ENCODE data around the gene UBL5.
A peak's percentile ranks its signal among the peaks of the same experiment; 100 is the strongest.
"Not testable (repeated sequence)": the region's sequence is repeated elsewhere in the genome, so short reads cannot be mapped to it uniquely, and the experiment has no call there.

UBL5 gene

GRCh38 chr19:9808855-9809824 lies 18.6 kb upstream of the UBL5 start:
- FAIRE-seq = no peak
- no peak for DNase-seq (ENCODE audit: low spot score)

DNA sequence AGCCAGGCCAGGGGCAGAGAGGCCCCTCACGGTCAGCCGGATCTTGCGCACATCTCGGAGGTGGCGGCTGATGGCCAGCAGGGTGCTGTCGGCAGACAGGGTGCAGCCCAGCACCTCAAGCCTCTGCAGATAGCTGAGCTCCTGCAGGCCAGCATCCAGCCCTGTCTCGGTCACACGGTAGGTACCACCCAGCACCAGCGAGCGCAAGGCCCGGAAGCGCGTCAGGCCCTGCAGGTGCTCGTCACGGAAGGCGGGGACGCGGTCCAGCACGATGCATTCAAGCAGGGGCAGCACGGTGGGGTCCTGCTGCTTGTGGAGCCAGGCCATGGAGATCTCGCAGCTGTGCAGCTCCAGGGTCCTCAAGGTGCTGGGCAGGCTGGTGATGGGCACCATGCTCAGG lies 16.6 kb upstream of the UBL5 start:
- DNase-seq (ENCODE audit: low spot score) (no peak), FAIRE-seq (no peak)

DNA sequence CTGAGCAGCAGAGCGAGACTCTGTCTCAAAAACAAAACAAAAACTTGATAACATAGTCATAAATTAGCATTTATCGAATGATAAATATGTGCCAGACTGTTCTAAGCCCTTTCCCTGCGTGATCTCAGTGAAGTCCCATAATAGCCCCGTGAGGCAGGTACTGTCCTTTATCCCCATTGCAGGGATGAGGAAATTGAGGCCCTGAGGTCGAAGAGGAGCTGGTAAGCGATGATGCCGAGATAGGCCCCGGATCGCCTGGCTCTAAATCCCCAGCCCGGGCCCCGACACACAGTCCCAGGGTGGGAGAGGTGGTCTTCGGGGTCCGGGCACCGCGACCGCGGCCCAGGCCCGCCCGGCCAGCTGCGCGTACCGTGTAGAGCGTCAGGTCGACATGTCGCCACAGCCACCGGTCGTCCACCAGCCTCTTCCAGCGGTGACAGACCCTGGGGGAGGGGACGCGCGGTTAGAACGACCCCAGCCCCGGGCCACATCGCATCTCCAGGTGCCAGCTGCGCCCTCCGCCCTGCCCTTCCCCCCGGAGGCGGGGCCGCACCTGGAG lies 9.5 kb upstream of the UBL5 start:
- FAIRE-seq = no peak
- DNase-seq (ENCODE audit: low spot score) = no peak

DNA sequence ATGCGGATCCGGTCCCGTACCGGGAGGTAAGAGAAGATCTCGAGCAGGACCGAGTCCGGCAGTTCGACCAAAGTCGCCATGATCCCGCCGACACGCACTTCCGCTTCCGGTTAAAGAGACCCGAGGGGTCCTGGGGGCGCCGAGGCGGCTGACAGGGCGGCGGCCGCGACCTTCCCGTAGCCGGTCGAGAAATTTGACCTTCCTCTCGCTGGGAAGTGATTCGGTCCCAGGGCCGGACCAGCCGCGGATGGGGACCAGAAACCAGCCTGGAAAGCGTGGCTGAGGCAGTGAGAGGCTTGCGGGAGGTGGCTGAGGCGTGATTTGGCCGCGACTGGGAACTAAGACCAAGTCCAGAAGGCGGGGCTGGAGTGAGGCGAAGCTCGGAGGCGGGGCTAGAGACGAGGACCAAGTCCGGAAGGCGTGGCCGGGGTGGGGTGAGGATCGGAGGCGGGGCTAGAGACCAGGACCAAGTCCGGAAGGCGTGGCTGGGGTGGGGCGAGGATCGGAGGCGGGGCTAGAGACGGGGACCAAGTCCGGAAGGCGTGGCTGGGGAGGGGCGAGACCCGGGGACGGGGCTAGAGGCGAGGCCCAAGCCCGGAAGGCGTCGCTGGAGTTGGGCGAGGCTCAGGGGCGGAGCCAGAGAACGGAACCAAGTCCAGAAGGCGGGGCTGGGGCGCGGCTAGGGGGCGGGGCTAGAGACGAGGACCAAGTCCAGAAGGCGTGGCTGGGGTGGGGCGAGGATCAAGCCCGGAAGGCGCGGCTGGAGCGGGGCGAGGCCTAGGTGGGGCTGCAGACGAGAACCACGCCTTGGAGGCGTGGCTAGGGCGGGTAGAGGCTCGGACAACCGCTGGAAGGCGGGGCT lies 8.8 kb upstream of the UBL5 start, which contains the start of gene FBXL12:
Gene FBXL12 (minus strand): TSS at position 346 of the 862 bp plus-strand sequence. CDS start 266 bp downstream, at position 80.
- no peak for FAIRE-seq
- DNase-seq (ENCODE audit: low spot score) = peak; percentile 95

DNA sequence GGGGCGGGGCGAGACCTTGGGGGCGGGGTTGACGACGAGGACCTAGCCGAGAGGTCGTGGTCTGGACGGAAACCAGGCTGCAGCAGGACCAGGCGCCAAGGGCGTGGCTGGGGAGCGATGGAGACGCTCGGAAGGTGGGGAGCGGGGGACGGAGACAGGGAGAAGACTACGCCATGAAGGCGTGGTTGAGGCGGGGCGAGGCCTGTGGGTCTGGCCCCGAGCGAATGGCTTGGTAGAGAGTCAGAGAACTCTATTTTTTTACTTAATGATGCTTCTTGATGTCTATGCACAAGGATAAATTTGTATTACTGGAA lies 8.2 kb upstream of the UBL5 start:
- no peak for DNase-seq (ENCODE audit: low spot score)
- no peak for FAIRE-seq

- DNase-seq (ENCODE audit: low spot score); FAIRE-seq: not testable (repeated sequence)
Observed at GRCh38 chr19:9820034-9820433, 7.7 kb upstream of the UBL5 start.

- FAIRE-seq (no peak), DNase-seq (ENCODE audit: low spot score) (no peak)
Observed at GRCh38 chr19:9823816-9824215, 3.9 kb upstream of the UBL5 start.

DNA sequence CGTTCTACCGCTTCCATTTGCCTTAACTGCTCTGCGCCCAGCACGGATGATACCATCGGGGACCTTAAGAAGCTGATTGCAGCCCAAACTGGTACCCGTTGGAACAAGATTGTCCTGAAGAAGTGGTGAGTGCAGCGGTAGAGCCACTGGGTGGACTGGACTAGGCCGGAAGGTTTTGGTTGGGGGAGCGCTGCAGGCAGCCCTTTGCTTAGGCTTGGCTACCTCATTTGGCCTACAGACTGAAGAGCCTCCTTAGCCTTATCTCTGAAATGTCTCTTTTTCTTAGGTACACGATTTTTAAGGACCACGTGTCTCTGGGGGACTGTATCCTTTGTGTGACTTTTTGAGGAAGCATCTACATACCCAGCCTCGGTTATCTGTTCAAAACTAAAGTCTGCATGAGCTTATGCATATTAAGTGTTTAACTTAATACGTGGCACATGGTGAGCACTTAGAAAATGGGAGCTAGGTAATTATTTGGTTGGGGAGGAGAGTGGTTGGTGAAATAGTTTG lies 889 bp downstream of the UBL5 start:
- no peak for FAIRE-seq
- DNase-seq (ENCODE audit: low spot score) = no peak

- FAIRE-seq (no peak), DNase-seq (ENCODE audit: low spot score) (no peak)
Observed at GRCh38 chr19:9834307-9834725, 6.6 kb downstream of the UBL5 start.

GRCh38 chr19:9834726-9835506 lies 7.2 kb downstream of the UBL5 start, which contains the start of gene PIN1:
TSS of gene PIN1 (plus strand) at chr19:9835318. CDS start at chr19:9835345, 27 bp downstream.
- FAIRE-seq (peak; percentile 42), DNase-seq (ENCODE audit: low spot score) (peak; percentile 95)

DNA sequence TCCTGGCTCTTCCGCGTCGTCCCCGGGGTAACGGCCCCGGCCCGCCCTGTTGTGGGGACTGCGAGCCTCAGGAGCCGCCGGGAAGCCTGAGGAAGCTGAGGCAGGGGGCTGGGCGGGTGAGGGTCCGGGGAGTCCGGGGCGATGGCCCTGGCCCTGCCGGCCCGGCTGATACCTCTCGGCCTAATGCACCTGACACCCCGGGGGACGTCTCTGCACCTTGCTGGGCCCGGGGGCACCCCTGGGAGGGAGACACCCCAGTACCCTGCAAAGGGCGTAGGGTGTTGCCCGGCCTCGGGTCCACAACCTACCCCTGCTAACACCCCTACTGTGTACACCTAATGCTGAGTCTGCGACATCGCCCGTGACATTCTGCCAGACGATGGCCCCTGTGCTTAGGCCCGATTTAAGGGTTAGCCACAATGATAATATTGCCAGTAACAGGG lies 7.8 kb downstream of the UBL5 start:
- FAIRE-seq (no peak), DNase-seq (ENCODE audit: low spot score) (no peak)

GRCh38 chr19:9836021-9836420 lies 8.3 kb downstream of the UBL5 start:
- FAIRE-seq (no peak), DNase-seq (ENCODE audit: low spot score) (no peak)

GRCh38 chr19:9838324-9838723 lies 10.6 kb downstream of the UBL5 start:
- FAIRE-seq = no peak
- DNase-seq (ENCODE audit: low spot score) = no peak

DNA sequence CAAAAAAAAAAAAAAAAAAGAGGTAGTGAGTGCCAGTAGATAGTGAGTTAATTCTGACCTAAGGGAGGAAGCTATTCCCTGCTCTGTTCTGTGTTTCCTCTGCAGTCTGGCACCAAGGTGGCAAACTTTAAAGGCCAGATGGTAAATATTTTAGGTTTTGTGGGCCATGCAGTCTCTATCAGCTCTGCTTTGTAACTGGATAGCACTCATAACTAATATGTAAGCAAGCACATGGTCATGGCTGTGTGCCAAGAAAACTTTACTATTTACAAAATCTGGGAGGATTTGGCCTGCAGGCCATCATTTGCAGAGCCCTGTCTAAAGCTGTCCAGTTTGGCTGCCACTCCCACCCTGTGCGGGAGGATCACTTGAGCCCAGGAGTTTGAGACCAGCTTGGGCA lies 11.7 kb downstream of the UBL5 start:
- FAIRE-seq = no peak

DNA sequence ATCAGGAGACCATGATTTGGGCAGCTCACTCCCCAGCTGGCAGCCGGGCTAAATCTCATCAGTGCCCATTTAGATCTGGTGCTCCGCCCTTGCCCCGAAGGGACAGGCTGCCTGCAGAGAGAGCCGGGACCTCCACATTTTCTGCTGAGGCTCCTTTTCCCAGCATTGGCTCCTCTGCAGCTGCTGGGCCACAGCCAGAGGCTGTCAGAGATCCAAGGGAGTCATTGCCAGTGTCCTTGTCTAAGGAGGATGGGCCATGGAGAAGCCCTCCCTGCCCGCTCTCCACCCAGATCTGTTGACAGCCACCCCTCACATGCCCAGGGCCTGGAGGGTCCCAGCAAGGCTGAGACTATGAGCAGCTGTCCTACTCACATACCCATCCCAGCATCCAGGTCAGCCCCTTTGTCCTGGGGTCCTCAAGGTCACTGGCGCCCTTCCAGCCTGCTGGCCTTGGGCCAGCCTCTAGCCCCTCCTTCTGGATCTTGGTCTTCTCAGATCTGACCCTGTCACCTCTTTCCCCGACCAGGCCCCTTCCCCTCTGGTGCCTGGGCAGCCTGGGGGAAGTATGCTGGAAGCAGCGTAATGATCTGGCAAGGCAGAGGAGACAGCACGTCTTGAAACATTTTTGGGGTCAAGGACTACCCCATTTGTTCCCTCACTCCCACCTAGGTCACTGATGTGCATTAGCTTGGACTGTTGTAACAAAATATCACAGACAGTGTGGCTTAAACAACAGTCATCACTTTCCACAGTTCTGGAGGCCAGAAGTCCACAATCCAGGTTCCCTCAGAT lies 15.3 kb downstream of the UBL5 start:
- FAIRE-seq (no peak), DNase-seq (ENCODE audit: low spot score) (no peak)

More for the DNA sequence above, 11.7 kb downstream of the UBL5 start:
- DNase-seq (ENCODE audit: low spot score) = no peak

- not testable (repeated sequence) for FAIRE-seq; DNase-seq (ENCODE audit: low spot score)
Observed at GRCh38 chr19:9843626-9844273, 16.0 kb downstream of the UBL5 start.

DNA sequence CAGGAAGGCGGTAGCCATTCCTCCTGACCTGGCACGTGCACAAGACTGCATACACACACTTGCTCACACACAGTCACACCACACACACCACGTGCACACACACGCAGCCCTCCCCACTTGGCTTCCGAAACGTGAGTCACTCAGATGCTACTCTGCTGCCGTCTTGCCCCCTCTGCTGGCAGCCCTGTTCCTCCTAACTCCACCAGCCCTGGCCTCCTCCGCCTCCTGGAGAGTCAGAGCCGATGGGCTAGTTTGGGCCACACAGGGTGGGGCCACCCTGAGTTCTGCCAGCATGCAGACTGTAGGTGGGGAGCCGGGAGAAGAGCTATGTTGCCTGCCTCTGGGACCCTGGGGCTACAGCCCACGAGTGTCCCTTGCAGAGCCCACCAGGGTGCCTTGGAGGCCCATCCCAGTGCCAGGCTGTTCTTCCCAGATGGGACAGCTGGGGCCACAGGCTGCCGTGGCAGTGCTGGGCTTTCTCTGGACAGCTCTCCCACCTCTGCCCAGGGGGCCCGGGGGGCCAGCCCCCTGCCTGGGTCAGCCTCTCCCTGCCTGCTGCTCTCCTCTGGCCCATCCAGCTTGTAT lies 19.5 kb downstream of the UBL5 start:
- FAIRE-seq = peak; percentile 37
- DNase-seq (ENCODE audit: low spot score) = peak; percentile 79

DNA sequence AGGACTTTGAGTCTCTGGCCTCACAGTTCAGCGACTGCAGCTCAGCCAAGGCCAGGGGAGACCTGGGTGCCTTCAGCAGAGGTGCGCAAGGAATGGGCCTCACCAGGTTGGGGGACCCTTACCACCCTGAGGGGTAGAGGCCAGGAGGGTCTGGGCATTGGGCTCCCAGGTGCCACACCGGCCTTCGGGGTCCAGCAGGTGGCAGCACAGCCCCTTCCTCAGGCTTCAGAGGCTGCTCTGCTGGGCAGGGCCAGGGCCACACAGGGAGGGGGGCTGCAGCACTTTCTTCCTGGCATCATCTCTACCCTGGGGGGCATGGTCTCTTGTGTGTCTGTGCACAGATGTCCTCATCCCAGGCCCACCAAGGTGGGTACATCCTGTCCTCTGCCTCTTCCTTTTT lies 20.3 kb downstream of the UBL5 start:
- no peak for FAIRE-seq
- no peak for DNase-seq (ENCODE audit: low spot score)

DNA sequence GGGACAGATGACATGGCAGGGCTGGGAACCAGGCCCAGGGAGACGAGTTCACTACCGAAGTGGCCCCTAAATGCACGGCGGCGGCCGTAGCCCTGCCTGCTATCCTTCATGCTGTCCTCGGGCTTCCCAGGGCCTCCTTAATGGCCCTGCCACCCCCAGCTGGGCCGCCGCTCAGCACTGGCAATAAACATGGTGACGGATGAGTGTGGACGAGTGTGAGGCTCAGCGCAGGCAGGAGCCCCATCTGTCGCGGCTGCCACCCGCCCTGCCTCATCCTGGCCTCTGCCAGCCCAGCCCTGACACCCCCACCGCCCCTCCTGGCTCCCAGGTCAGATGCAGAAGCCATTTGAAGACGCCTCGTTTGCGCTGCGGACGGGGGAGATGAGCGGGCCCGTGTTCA lies 21.0 kb downstream of the UBL5 start:
- FAIRE-seq = no peak

More for the DNA sequence above, 21.0 kb downstream of the UBL5 start:
- DNase-seq (ENCODE audit: low spot score) = no peak

Measured in urothelium cell line (cell line).